ENCODE measurements around the gene ZNF48.

The ZNF48 gene

GRCh38 chr16:30398661-30399434, 3.6 kb downstream of the ZNF48 start:
- H3K9me3 ChIP-seq: no peaks in the 10 kb centered on the region
- intact Hi-C loops (cut with DNase I; ENCODE audit: low total_unique reads): no loop called here
- DNase-seq: no peak
- H3K4me1 ChIP-seq: peaks cover 0 to 27% (median 26%) of the 10 kb centered on the region in 4 donors
- TF ChIP-seq CTCF (IDR thresholded peaks at IDR 0.05): no peak
- peaks cover 0 to 17% (median 17%) of the 10 kb centered on the region in 3 donors for H3K36me3 ChIP-seq
- H3K27me3 ChIP-seq: no peaks in the 10 kb centered on the region
- no peak overlapping the region for H3K4me3 ChIP-seq
- peak overlapping the region; percentile 87 to 90 for H3K27ac ChIP-seq

- no peak for TF ChIP-seq CTCF (IDR thresholded peaks at IDR 0.05)
- peaks cover 0 to 26% (median 20%) of the 10 kb centered on the region in 4 donors for H3K4me1 ChIP-seq
- H3K27me3 ChIP-seq: no peaks in the 10 kb centered on the region
- no peak for DNase-seq
- H3K4me3 ChIP-seq: peak overlapping the region; percentile 68 to 75
- no peaks in the 10 kb centered on the region for H3K9me3 ChIP-seq
- peaks cover 0 to 17% (median 17%) of the 10 kb centered on the region in 3 donors for H3K36me3 ChIP-seq
- peak overlapping the region; percentile 87 to 90 for H3K27ac ChIP-seq
- intact Hi-C loops (cut with DNase I; ENCODE audit: low total_unique reads): no loop called here
These were observed 4.4 kb downstream of the ZNF48 start for GRCh38 chr16:30399435-30400186.

- intact Hi-C loops (cut with DNase I; ENCODE audit: low total_unique reads): no loop called here
- no peak overlapping the region for H3K27ac ChIP-seq
- H3K4me3 ChIP-seq: no peak overlapping the region
- peaks cover 0 to 19% (median 9%) of the 10 kb centered on the region in 4 donors for H3K4me1 ChIP-seq
- no peaks in the 10 kb centered on the region for H3K27me3 ChIP-seq
- no peak for DNase-seq
- no peaks in the 10 kb centered on the region for H3K9me3 ChIP-seq
- H3K36me3 ChIP-seq: peaks cover 0 to 17% (median 17%) of the 10 kb centered on the region in 3 donors
- no peak for TF ChIP-seq CTCF (IDR thresholded peaks at IDR 0.05)
These were observed 6.7 kb downstream of the ZNF48 start for GRCh38 chr16:30401768-30402425.

GRCh38 chr16:30406795-30407101, 11.5 kb downstream of the ZNF48 start:
- Histone ChIP-seq H3K27ac (peak overlapping the region; percentile 80 to 92), H3K36me3 (peaks cover 0 to 6% (median 5%) of the 10 kb centered on the region in 3 donors), H3K27me3 (no peaks in the 10 kb centered on the region), H3K4me1 (peaks cover 0 to 30% (median 22%) of the 10 kb centered on the region in 4 donors), H3K9me3 (no peaks in the 10 kb centered on the region), H3K4me3 (peak overlapping the region; percentile 62 to 65)
- no peak for DNase-seq
- intact Hi-C loops (cut with DNase I; ENCODE audit: low total_unique reads): loop anchor here (1.0 kb wide), 1 partner anchor 340 kb away; no protein-coding TSS in a partner anchor
- TF ChIP-seq CTCF (IDR thresholded peaks at IDR 0.05): no peak

GRCh38 chr16:30407102-30407803, 12.0 kb downstream of the ZNF48 start, which contains the start of gene ZNF771:
Gene ZNF771 (plus strand): TSS chr16:30407606. CDS start chr16:30408054, 448 bp downstream.
- intact Hi-C loops (cut with DNase I; ENCODE audit: low total_unique reads): loop anchor here (1.0 kb wide), 1 partner anchor 341 kb away; no protein-coding TSS in a partner anchor

More at GRCh38 chr16:30407102-30407803, 12.0 kb downstream of the ZNF48 start, which contains the start of gene ZNF771:
- no peak for TF ChIP-seq CTCF (IDR thresholded peaks at IDR 0.05)
- Histone ChIP-seq H3K9me3 (no peaks in the 10 kb centered on the region), H3K27me3 (no peaks in the 10 kb centered on the region), H3K4me1 (peaks cover 0 to 30% (median 22%) of the 10 kb centered on the region in 4 donors), H3K27ac (peak within 1 kb of the TSS; percentile 80 to 92), H3K36me3 (peaks cover 0 to 11% (median 5%) of the 10 kb centered on the region in 3 donors), H3K4me3 (peak within 1 kb of the TSS; percentile 62 to 65)
- DNase-seq: peak; percentile 94 to 97
